C4-2B (cell line): Measurements from ENCODE around the gene NFATC2.

Source experiments
- ZFX ChIP-seq: fragments of 450-650 bp; IDR thresholded peaks from 2 replicates; pipeline ENCODE4 v1.6.1; 2017
- TF ChIP-seq, protein P1 (sequence below): fragments of 450-650 bp; conservative IDR thresholded peaks from 2 replicates; pipeline ENCODE4 v1.5.1; 2017; ENCODE audit warnings: mild to moderate bottlenecking

DNA sequence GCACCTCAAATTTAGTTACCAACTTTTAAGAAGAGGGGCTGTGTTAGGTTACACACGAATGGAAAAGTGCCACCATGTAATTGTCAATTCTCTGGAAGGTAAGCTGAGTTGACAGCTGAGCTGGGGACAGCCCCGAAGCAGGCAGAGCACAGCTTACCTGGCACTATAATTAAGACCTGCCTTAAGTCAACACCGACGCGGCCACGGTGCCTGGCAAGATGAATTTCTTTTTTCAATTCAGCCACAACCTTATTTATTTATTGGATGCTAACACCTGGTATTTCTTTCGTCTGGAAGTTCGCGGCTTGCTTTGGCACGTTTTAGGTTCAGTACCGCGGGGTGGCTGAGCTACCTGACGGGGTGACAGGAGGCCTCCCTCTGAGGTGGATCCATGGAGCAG is 40.6 kb upstream of the NFATC2 start:
- TF ChIP-seq, protein P1, sequence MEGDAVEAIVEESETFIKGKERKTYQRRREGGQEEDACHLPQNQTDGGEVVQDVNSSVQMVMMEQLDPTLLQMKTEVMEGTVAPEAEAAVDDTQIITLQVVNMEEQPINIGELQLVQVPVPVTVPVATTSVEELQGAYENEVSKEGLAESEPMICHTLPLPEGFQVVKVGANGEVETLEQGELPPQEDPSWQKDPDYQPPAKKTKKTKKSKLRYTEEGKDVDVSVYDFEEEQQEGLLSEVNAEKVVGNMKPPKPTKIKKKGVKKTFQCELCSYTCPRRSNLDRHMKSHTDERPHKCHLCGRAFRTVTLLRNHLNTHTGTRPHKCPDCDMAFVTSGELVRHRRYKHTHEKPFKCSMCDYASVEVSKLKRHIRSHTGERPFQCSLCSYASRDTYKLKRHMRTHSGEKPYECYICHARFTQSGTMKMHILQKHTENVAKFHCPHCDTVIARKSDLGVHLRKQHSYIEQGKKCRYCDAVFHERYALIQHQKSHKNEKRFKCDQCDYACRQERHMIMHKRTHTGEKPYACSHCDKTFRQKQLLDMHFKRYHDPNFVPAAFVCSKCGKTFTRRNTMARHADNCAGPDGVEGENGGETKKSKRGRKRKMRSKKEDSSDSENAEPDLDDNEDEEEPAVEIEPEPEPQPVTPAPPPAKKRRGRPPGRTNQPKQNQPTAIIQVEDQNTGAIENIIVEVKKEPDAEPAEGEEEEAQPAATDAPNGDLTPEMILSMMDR: no peak
- no peak for TF ChIP-seq ZFX
